SK-N-SH (cell line): ENCODE measurements around the gene AKAP6. TPM values are rescaled to one million over a fixed set of nuclear protein-coding genes. Genes with fewer than 3 reads are reported as not detected.
"Not testable (repeated sequence)": the region's sequence is repeated elsewhere in the genome, so short reads cannot be mapped to it uniquely, and the experiment has no call there.

Experiments
- CTCF ChIA-PET: fragments of 300-600, 350-600 bp; formaldehyde crosslinking; extraction: SDS; loops from one replicate; lab custom pipeline; 2021; lab: Yijun Ruan, JAX
- POLR2A ChIA-PET: fragments of 350-600 bp; sonication (Branson Sonifier 250); formaldehyde crosslinking; extraction: SDS; loops from one replicate; lab custom pipeline; 2020; ENCODE audit warnings: antibody characterized with exemption, inconsistent platforms; lab: Yijun Ruan, JAX
- DNase-seq: peaks from one replicate; pipeline ENCODE4 v3.0.0; 2012
- H2AFZ ChIP-seq: fragments of 200-600 bp; sonication (generic); 2 replicates; pipeline ENCODE4 v1.8.1; 2016; ENCODE audit warnings: antibody characterized with exemption, mild to moderate bottlenecking, low read depth
- H3F3A ChIP-seq: fragments of 200-600 bp; sonication (generic); replicated peaks from 2 replicates; pipeline ENCODE3; 2016; ENCODE audit warnings: antibody characterized with exemption, mild to moderate bottlenecking; ENCODE audit not compliant: insufficient read depth
- H3K27ac ChIP-seq, 2 experiments: fragments of 200-500 bp in 1 of 2; fragments of 200-600 bp in 1 of 2; sonication (Bioruptor generic) in 1 of 2; sonication (generic), shearing (Covaris generic) in 1 of 2; 2 replicates each; pipeline versions ENCODE4 v1.5.1 to v1.6.1; 2014 to 2016; ENCODE audit warnings: low read depth in 2 of 2, inconsistent platforms in 1 of 2, low read length in 1 of 2, mild to moderate bottlenecking in 1 of 2, mixed read lengths in 1 of 2
- H3K27me3 ChIP-seq: fragments of 200-600 bp; sonication (generic), shearing (Covaris generic); 2 replicates; pipeline ENCODE4 v1.6.1; 2016; ENCODE audit warnings: mixed run types; ENCODE audit not compliant: insufficient read depth
- H3K36me3 ChIP-seq, 2 experiments: fragments of 200-500 bp in 1 of 2; fragments of 200-600 bp in 1 of 2; sonication (Bioruptor generic) in 1 of 2; sonication (generic) in 1 of 2; replicated peaks in 1 of 2; 2 replicates each; pipeline versions ENCODE3 to v1.5.1; 2014 to 2016; ENCODE audit warnings: low read length in 1 of 2, mild to moderate bottlenecking in 1 of 2; ENCODE audit not compliant: insufficient read depth in 2 of 2, control insufficient read depth in 1 of 2
- H3K4me1 ChIP-seq, 2 experiments: fragments of 200-500 bp in 1 of 2; fragments of 200-600 bp in 1 of 2; sonication (Bioruptor generic) in 1 of 2; sonication (generic), shearing (Covaris generic) in 1 of 2; 2 replicates each; pipeline versions ENCODE4 v1.5.1 to v1.6.1; 2014 to 2016; ENCODE audit warnings: low read depth in 1 of 2, low read length in 1 of 2, mixed run types in 1 of 2; ENCODE audit not compliant: insufficient read depth in 2 of 2, control insufficient read depth in 1 of 2
- H3K4me2 ChIP-seq: fragments of 200-600 bp; sonication (generic), shearing (Covaris generic); 2 replicates; pipeline ENCODE4 v1.6.1; 2017; ENCODE audit warnings: mixed run types
- H3K4me3 ChIP-seq, 2 experiments: fragments of 200-500 bp in 1 of 2; fragments of 200-600 bp in 1 of 2; sonication (Bioruptor generic) in 1 of 2; sonication (generic), shearing (Covaris generic) in 1 of 2; 2 replicates each; pipeline versions ENCODE4 v1.5.1 to v1.8.1; 2014 to 2016; ENCODE audit warnings: low read depth in 2 of 2, inconsistent platforms in 1 of 2, low read length in 1 of 2, mild to moderate bottlenecking in 1 of 2, mixed read lengths in 1 of 2, moderate library complexity in 1 of 2
- H3K79me2 ChIP-seq: fragments of 200-600 bp; sonication (generic); 2 replicates; pipeline ENCODE4 v1.8.1; 2017; ENCODE audit warnings: mild to moderate bottlenecking; ENCODE audit not compliant: insufficient read depth
- H3K9ac ChIP-seq: fragments of 200-600 bp; sonication (generic); 2 replicates; pipeline ENCODE4 v1.6.1; 2017; ENCODE audit warnings: mixed run types
- H3K9me2 ChIP-seq: fragments of 200-600 bp; sonication (generic); 2 replicates; pipeline ENCODE4 v1.6.1; 2017; ENCODE audit warnings: mixed run types
- H3K9me3 ChIP-seq: fragments of 200-600 bp; sonication (generic); 2 replicates; pipeline ENCODE4 v1.6.1; 2017; ENCODE audit warnings: mixed run types, mild to moderate bottlenecking, moderate library complexity
- H4K20me1 ChIP-seq: fragments of 200-600 bp; sonication (generic); 2 replicates; pipeline ENCODE4 v1.6.1; 2017; ENCODE audit warnings: mild to moderate bottlenecking, mixed run types; ENCODE audit not compliant: insufficient read depth
- FOXJ3 ChIP-seq: sonication (generic); formaldehyde crosslinking; IDR thresholded peaks from 2 replicates; pipeline ENCODE4 v1.5.1; 2020; ENCODE audit warnings: mild to moderate bottlenecking, missing genetic modification reagents
- GABPA ChIP-seq: IDR thresholded peaks from 2 replicates; pipeline ENCODE4 v1.4.0; 2012; ENCODE audit warnings: low read depth, mild to moderate bottlenecking
- RFX5 ChIP-seq: IDR thresholded peaks from 2 replicates; pipeline ENCODE4 v1.6.1; 2012; ENCODE audit warnings: mild to moderate bottlenecking, improper control_type of control experiment, low read length
- WGBS: methylation state at CpG from one replicate; pipeline ENCODE4 v1.1.6; 2017; ENCODE audit warnings: low lambda C conversion rate; 5-methylcytosine and 5-hydroxymethylcytosine counted together
- polyA plus RNA-seq, 3 experiments: library from polyadenylated mRNA; depleted of rRNA; stranded (reverse); fragments of >200 nt; gene quantifications; 2 replicates each; pipeline ENCODE4 v1.2.3, GENCODE V29; 2012
- TF ChIP-seq, protein P1 (sequence below): IDR thresholded peaks from 2 replicates; pipeline ENCODE4 v1.4.0; 2012; ENCODE audit warnings: low read depth, borderline replicate concordance

The AKAP6 gene
- polyA plus RNA-seq, 1 of the 3 experiments (the other 2 are of a cell fraction) = 1.7 TPM

- no peak for DNase-seq
- ChIA-PET CTCF (interaction anchor here (0.6 to 3.0 kb wide), 11 partner anchors 11 to 1678 kb away, joined by 3 to 21 read pairs (median 5); no protein-coding TSS in a partner anchor), POLR2A (no interaction called here)
Measured at GRCh38 chr14:32576977-32577376, 247.9 kb downstream of the AKAP6 start.

GRCh38 chr14:32578181-32578580 is 249.1 kb downstream of the AKAP6 start:
- no peaks in the 10 kb centered on the region for H3F3A ChIP-seq
- H3K4me2 ChIP-seq = no peak overlapping the region
- no peak overlapping the region for H3K9ac ChIP-seq
- ChIA-PET POLR2A (no interaction called here), CTCF (interaction anchor here (1.3 kb wide), 1 partner anchor 18 kb away, joined by 6 read pairs; no protein-coding TSS in a partner anchor)
- 67% methylated on average over 1 of the region's 1 CpG for WGBS
- H3K9me2 ChIP-seq = no peaks in the 10 kb centered on the region
- DNase-seq = no peak
- peaks cover 4 to 6% of the 10 kb centered on the region in 2 experiments; a peak in 3 of 4 replicates for H3K4me1 ChIP-seq
- peaks cover 2 to 5% of the 10 kb centered on the region in 2 experiments for H3K36me3 ChIP-seq
- H4K20me1 ChIP-seq = no peaks in the 10 kb centered on the region
- H3K4me3 ChIP-seq = no peak overlapping the region
- H2AFZ ChIP-seq = no peak overlapping the region
- no peak for TF ChIP-seq GABPA
- no peak for TF ChIP-seq FOXJ3 (CRISPR knock-in tag)
- TF ChIP-seq, all 33 proteins: peak for 0
- Histone ChIP-seq H3K9me3 (no peaks in the 10 kb centered on the region; the same call in 1 of the 2 replicates), H3K79me2 (no peaks in the 10 kb centered on the region), H3K27ac (no peak overlapping the region), H3K27me3 (no peaks in the 10 kb centered on the region)

More at GRCh38 chr14:32576977-32577376, 247.9 kb downstream of the AKAP6 start:
- Histone ChIP-seq H3K4me3 (no peak overlapping the region), H3K9ac (peak overlapping the region; percentile 11; the same call in 1 of the 2 replicates), H3K27ac (peak overlapping the region; percentile 7 to 58; a peak in 2 of 4 replicates), H3F3A (no peaks in the 10 kb centered on the region), H3K36me3 (peaks cover 2 to 5% of the 10 kb centered on the region in 2 experiments), H3K4me1 (peaks cover 6 to 7% of the 10 kb centered on the region in 2 experiments; a peak in 3 of 4 replicates), H4K20me1 (no peaks in the 10 kb centered on the region), H3K4me2 (no peak overlapping the region), H3K79me2 (no peaks in the 10 kb centered on the region), H3K9me3 (no peaks in the 10 kb centered on the region; the same call in 1 of the 2 replicates), H3K27me3 (no peaks in the 10 kb centered on the region), H3K9me2 (no peaks in the 10 kb centered on the region), H2AFZ (0 out of 2 replicates have a peak overlapping the region, but pooled peaks have one; percentile 4)
- TF ChIP-seq RFX5 (no peak), FOXJ3 (CRISPR knock-in tag) (no peak), GABPA (no peak)
- TF ChIP-seq, protein P1, sequence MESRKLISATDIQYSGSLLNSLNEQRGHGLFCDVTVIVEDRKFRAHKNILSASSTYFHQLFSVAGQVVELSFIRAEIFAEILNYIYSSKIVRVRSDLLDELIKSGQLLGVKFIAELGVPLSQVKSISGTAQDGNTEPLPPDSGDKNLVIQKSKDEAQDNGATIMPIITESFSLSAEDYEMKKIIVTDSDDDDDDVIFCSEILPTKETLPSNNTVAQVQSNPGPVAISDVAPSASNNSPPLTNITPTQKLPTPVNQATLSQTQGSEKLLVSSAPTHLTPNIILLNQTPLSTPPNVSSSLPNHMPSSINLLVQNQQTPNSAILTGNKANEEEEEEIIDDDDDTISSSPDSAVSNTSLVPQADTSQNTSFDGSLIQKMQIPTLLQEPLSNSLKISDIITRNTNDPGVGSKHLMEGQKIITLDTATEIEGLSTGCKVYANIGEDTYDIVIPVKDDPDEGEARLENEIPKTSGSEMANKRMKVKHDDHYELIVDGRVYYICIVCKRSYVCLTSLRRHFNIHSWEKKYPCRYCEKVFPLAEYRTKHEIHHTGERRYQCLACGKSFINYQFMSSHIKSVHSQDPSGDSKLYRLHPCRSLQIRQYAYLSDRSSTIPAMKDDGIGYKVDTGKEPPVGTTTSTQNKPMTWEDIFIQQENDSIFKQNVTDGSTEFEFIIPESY = no peak
- 90% methylated on average over 2 of the region's 2 CpGs for WGBS

- H3K27me3 ChIP-seq, H2AFZ ChIP-seq, CTCF ChIA-PET, H3K9ac ChIP-seq, H3K4me1 ChIP-seq, H3K79me2 ChIP-seq, DNase-seq, POLR2A ChIA-PET, H3K4me3 ChIP-seq, H3K9me3 ChIP-seq, H3K9me2 ChIP-seq, H3K4me2 ChIP-seq, H3K27ac ChIP-seq, H4K20me1 ChIP-seq, H3F3A ChIP-seq: not testable (repeated sequence)
- peaks cover 0 to 16% of the 10 kb centered on the region in 2 experiments for H3K36me3 ChIP-seq
- WGBS = 76% methylated on average over 8 of the region's 13 CpGs
Measured at GRCh38 chr14:32583427-32583826, 254.3 kb downstream of the AKAP6 start.
